ENCODE data around the gene INSC. TPM values are rescaled to one million over a fixed set of nuclear protein-coding genes. Genes with fewer than 3 reads are reported as not detected.

INSC gene
- total and polyA plus RNA-seq, 2 of the 4 experiments (the other 2 are of a cell fraction) = 0.53 to 1.4 TPM

DNA sequence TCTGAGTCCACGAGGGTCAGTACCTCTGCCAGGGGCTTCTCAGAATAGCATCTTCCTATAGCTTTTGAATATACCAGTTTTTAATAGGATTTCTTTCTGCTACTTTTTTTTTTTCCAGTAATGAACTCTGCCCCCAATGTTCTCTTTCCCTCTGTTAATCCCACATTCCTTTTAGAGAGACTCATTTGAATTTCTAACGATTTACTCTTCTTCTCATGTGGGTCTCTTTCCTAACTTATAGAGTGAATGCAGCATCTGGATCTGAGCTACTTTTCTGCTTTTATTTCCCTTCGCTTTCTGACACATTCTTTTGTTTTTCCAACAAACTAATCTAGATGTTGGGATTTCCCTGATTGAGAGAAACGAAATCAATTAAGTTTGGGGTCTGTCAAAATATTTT, 71.4 kb downstream of the INSC start:
- no peak overlapping the region for H3K23ac ChIP-seq (ENCODE audit: low read depth, low read length)
- no peaks in the 10 kb centered on the region for H4K20me1 ChIP-seq (ENCODE audit: insufficient read depth, low read length)
- POLR2A ChIA-PET (ENCODE audit: unreplicated experiment) = no interaction called here
- BruUV-seq (replicated peaks) = no TSS peak
- H3K9me1 ChIP-seq (ENCODE audit: insufficient read depth, low read length) = 0 out of 2 replicates have a peak, but pooled peaks cover 5% of the 10 kb centered on the region
- H3K79me1 ChIP-seq (ENCODE audit: low read depth in 1 of 2, low read length in 2 of 2) = no peaks in the 10 kb centered on the region
- DNase-seq = no peak
- peaks cover 6% of the 10 kb centered on the region for H3K4me1 ChIP-seq (ENCODE audit: control insufficient read depth, insufficient read depth, low read length)
- H2AFZ ChIP-seq (replicated peaks; ENCODE audit: low read length, poor library complexity) = no peak overlapping the region
- H4K91ac ChIP-seq (ENCODE audit: insufficient read depth, low read depth, low read length) = no peak overlapping the region
- CTCF ChIA-PET = interaction anchor here (1.0 to 1.7 kb wide), 3 partner anchors 9 to 27 kb away, joined by 3 read pairs; no protein-coding TSS in a partner anchor
- ATAC-seq (ENCODE audit: low read depth) = peak; percentile 57
- dilution Hi-C loops (cut with HindIII; ENCODE audit: low sequenced_read_pairs, unreplicated experiment) = no loop called here
- H3K56ac ChIP-seq (ENCODE audit: extremely low read depth, insufficient read depth, low read length) = no peak overlapping the region
- no peak overlapping the region for H2BK15ac ChIP-seq (ENCODE audit: low read depth, low read length)
- H3K27ac ChIP-seq (ENCODE audit: insufficient read depth, low read length) = no peak overlapping the region
- H4K8ac ChIP-seq (ENCODE audit: low read depth in 2 of 2, low read length in 2 of 2) = no peak overlapping the region; a peak in 1 of 4 replicates
- no peak overlapping the region for H2BK120ac ChIP-seq (ENCODE audit: low read depth, low read length)
- H2BK5ac ChIP-seq (ENCODE audit: low read depth, low read length, poor library complexity, severe bottlenecking) = no peak overlapping the region
- H3K4ac ChIP-seq (ENCODE audit: low read depth, low read length) = no peak overlapping the region
- no peaks in the 10 kb centered on the region; the same call in 1 of the 2 replicates for H3K36me3 ChIP-seq (ENCODE audit: control insufficient read depth, insufficient read depth, low read length)
- in situ Hi-C loops (cut with MboI; ENCODE audit: low sequenced_read_pairs) = no loop called here
- H3K9me3 ChIP-seq (ENCODE audit: control insufficient read depth, insufficient read depth, low read length) = no peaks in the 10 kb centered on the region
- no peak overlapping the region for H4K5ac ChIP-seq (ENCODE audit: low read depth, low read length)
- no peak for TF ChIP-seq BHLHE40 (IDR thresholded peaks at IDR 0.05; ENCODE audit: low read depth, low read length)
- H3K27me3 ChIP-seq (ENCODE audit: control insufficient read depth, insufficient read depth, low read length) = no peaks in the 10 kb centered on the region
- no CpG with 5 or more reads among the region's 4 CpGs for WGBS, 2 experiments (ENCODE audit: extremely low coverage in 2 of 2, insufficient read length in 1 of 2)
- no peak overlapping the region for H3K14ac ChIP-seq (replicated peaks; ENCODE audit: low read depth, low read length)
- peak overlapping the region; percentile 7; the same call in 1 of the 2 replicates for H2AK5ac ChIP-seq (ENCODE audit: low read depth, low read length)
- no peak overlapping the region for H2BK20ac ChIP-seq (ENCODE audit: low read depth, low read length)
- no peak overlapping the region for H3K4me3 ChIP-seq (ENCODE audit: insufficient read depth, low read depth, low read length)
- H3K18ac ChIP-seq (ENCODE audit: low read depth, low read length) = no peak overlapping the region
- intact Hi-C loops (cut with micrococcal nuclease) = no loop called here
- H3K9ac ChIP-seq (ENCODE audit: low read depth, low read length) = no peak overlapping the region
- H3K4me2 ChIP-seq (ENCODE audit: low read depth, low read length) = no peak overlapping the region
- no peak overlapping the region for H2AK9ac ChIP-seq (replicated peaks; ENCODE audit: low read depth, low read length, poor library complexity)
